GM19455 (cell line): ENCODE data around the gene CUL4A.
"Not testable (repeated sequence)": the region's sequence is repeated elsewhere in the genome, so short reads cannot be mapped to it uniquely, and the experiment has no call there.

Source experiments
- ATAC-seq: cut with Tn5 transposase; IDR thresholded peaks from one replicate; pipeline ENCODE4 v1.9.1; 2021; ENCODE audit not compliant: unreplicated experiment

The CUL4A gene

GRCh38 chr13:113233101-113233500 is 23.7 kb downstream of the CUL4A start:
- no peak for ATAC-seq

DNA sequence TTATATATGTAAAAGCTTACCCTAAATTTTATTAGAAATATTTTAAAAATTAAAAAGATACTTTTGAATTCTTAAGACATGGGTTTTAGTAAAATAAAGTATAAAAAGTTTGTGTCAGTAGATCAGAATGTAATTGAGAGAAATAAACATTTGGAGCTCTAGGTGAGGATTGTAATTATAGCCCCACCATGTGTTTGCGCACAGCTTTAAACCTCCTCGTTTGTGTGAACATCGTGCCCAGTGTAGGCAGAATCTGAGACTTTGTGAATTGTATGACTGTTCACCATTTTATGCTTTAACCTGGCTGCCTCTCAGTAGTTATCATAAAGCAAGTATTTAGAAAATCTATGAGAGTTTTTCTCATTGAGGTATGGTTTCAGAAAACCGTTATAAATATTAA is 29.1 kb downstream of the CUL4A start:
- no peak for ATAC-seq

- no peak for ATAC-seq
Measured at GRCh38 chr13:113239357-113239756, 29.9 kb downstream of the CUL4A start.

- no peak for ATAC-seq
Measured at GRCh38 chr13:113239986-113240385, 30.6 kb downstream of the CUL4A start.

DNA sequence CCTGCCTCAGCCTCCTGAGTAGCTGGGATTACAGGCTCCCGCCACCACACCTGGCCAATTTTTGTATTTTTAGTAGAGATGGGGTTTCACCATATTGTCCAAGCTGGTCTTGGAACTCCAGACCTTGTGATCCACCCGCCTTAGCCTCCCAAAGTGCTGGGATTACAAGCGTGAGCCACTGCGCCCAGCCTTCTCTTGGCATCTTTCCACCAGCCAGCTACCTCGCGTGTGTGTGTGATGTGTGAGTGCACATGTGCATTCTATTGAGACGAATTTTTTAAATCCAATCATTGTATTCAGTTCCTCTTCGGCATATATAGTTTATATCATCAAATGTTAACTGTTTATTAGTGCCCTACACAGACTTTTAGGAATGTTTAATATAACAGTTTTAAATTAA is 32.2 kb downstream of the CUL4A start:
- ATAC-seq, result not testable (repeated sequence)

DNA sequence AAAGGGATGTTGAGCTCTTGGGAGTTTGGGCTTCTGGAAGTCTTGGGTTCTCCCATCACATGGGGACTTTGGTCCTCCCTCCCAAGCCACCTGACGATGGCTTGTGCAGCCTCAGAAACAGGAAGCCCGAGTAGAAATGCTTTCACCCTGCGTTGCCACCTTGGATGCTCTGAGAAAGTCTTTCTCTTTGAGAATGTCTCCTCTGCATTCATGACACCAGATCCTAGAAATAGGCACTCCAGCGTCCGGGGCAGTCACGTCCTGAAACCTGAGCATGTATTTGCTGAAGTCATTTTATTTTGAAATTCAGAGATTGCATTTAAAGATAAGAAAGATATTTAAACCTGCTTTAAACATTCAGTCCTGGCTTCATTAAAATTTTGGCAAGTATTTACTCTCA is 34.4 kb downstream of the CUL4A start:
- no peak for ATAC-seq

DNA sequence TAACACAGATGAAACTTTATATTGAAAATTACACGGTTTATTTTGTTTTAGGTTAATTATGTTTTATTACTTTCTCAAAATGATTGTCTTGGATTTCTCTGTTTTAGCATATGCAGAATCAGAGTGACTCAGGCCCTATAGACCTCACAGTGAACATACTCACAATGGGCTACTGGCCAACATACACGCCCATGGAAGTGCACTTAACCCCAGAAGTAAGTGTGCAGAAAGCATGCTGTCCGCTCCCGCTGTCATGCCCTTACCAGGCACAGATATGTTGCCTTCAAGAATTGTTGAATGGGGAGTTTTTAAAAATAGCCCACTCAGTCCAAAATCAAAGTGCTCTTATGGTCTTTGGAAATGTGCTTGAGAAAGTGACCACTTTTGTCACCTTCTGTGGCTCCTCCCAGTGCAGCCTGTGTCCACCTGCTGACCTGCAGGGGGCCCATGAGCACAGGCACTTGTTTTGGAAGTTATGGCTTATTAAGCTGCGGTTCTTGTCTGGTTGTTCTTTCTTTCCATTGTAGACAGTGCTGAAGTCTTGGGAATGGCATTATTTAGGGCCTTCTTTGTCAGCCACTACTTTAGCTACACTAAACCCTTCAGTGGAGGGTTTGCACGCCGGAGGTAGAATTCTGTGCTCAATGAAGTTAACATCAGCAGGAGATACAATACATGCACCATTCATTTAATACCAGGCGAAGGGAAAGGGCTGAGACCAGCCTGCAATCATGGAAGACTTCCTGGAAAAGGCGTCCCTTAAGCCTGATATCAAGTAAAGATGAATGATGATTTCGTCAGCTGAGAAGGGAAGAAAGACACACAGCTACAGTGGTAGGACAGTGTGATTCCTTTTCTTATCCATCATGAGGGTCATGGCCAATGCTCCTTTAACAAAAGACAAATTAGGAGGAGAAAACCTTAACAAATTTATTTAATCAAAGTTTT is 36.7 kb downstream of the CUL4A start:
- ATAC-seq, result no peak

- no peak for ATAC-seq
Measured at GRCh38 chr13:113252516-113253095, 43.2 kb downstream of the CUL4A start.

GRCh38 chr13:113257908-113258307 is 48.5 kb downstream of the CUL4A start:
- ATAC-seq, result not testable (repeated sequence)

GRCh38 chr13:113258321-113259054 is 49.1 kb downstream of the CUL4A start:
- no peak for ATAC-seq

GRCh38 chr13:113260996-113261395 is 51.6 kb downstream of the CUL4A start:
- no peak for ATAC-seq

DNA sequence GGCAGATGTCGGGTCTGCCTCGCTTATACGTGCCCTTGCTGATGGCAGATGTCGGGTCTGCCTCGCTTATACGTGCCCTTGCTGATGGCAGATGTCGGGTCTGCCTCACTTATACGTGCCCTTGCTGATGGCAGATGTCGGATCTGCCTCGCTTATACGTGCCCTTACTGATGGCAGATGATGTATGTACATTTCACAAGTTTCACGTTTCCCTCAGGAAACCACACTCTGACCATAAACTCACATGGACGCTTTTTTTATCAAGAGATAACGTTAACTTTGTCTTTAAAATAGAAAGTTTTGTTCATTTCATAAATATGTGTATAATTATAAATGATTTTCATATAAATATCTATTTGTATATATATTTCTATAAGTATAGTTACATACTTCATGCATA is 53.6 kb downstream of the CUL4A start:
- not testable (repeated sequence) for ATAC-seq

- no peak for ATAC-seq
Measured at GRCh38 chr13:113267642-113268405, 58.4 kb downstream of the CUL4A start.

DNA sequence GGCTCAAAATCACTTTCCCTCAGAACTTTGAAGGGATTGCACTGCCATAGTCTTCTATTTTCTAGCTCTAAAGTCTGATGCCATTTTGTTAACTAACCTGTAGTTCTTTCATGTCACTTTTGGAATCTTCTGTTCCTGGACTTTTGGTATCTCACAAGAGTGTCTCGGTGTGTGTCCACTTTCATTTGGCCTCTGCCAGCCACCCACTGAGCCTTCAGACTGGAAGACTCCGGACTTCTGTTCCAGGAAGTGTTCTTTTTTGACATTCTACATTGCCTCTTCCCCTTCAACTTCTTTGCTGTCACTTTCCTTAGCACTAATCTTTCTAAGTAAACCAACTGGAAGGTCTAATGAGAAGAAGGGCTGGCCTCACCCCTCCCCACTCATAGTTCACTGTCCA is 62.6 kb downstream of the CUL4A start:
- no peak for ATAC-seq

- no peak for ATAC-seq
Measured at GRCh38 chr13:113272701-113273181, 63.3 kb downstream of the CUL4A start.

DNA sequence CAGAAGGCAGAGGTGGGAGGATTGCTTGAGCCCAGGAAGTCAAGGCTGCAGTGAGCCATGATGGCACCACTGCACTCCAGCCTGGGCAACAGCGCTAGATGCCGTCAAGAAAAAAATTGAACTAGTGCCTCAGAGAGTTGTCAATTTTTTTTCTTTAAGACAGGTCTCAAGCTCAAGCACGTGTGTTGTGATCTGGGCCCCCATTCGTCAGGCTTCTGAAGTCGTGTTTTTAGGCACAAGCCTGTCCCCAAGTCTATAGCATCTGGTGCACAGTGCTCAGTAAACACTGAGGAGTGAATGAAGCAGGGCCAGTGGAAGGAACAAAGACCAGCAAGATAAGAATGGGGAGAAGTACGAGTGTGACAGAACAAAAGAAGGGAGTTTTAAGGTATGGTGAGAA is 63.9 kb downstream of the CUL4A start:
- ATAC-seq, result no peak

DNA sequence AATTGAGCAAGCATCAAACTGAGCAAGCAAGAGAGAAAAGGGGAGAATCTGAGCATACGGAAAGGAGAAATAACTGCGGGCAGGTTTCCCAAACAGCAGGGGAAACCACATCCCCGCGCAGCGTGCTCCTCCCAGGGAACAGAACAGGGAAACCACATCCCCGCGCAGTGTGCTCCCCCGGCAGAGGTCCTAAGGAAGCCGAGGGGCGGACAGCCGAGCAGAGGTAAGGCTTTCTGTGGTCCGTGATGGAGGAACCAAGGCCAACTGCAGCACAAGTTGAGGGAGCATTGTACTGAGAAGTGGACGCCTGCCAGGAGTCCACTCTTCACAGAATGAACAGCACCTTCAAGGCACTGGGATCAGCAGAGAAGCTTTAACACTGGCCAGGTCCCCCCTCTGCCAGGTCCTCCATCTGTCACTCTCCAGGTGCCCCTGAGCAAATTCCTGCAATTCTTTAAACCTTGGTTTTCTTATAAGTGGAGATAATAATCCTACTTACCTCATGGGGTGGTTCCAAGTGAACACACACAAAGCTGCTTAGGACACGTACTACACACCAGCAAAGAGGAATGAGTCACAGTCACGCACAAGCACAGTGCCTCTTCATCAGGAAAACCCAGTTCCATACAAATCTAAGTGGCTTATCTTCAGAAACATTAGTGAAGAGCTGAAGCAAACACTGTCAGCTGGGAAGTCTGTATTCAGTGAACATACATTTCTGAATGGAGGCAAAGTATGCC is 64.6 kb downstream of the CUL4A start:
- no peak for ATAC-seq

GRCh38 chr13:113274721-113275120 is 65.3 kb downstream of the CUL4A start:
- ATAC-seq, result no peak

DNA sequence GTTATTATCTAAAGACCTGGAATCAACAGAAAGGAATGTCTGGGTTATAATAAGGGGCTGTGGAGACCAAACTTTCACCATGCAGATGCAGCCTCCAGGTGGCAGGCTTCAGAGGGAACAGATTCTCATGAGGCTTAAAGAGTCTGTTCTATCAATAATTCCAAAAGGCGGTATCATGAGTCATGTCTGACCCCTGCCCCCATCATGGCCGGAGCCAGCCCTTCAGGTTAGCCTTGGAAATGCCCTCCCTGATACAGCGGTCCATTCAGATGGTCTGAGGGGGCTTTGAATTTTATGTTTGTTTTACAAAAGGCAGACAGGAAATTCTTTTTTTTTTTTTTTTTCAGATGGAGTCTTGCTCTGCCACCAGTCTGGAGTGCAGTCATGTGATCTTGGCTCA is 66.0 kb downstream of the CUL4A start:
- ATAC-seq, result no peak

- no peak for ATAC-seq
Measured at GRCh38 chr13:113280126-113280525, 70.7 kb downstream of the CUL4A start.
